SK-N-SH (cell line): ENCODE data around the gene WASF2. TPM values are rescaled to one million over a fixed set of nuclear protein-coding genes. Genes with fewer than 3 reads are reported as not detected.
"Not testable (repeated sequence)": the region's sequence is repeated elsewhere in the genome, so short reads cannot be mapped to it uniquely, and the experiment has no call there.

Experiments used
- CTCF ChIA-PET: fragments of 300-600, 350-600 bp; formaldehyde crosslinking; extraction: SDS; loops from one replicate; lab custom pipeline; 2021; lab: Yijun Ruan, JAX
- POLR2A ChIA-PET: fragments of 350-600 bp; sonication (Branson Sonifier 250); formaldehyde crosslinking; extraction: SDS; loops from one replicate; lab custom pipeline; 2020; ENCODE audit warnings: antibody characterized with exemption, inconsistent platforms; lab: Yijun Ruan, JAX
- DNase-seq: peaks from one replicate; pipeline ENCODE4 v3.0.0; 2012
- H2AFZ ChIP-seq: fragments of 200-600 bp; sonication (generic); 2 replicates; pipeline ENCODE4 v1.8.1; 2016; ENCODE audit warnings: antibody characterized with exemption, mild to moderate bottlenecking, low read depth
- H3F3A ChIP-seq: fragments of 200-600 bp; sonication (generic); replicated peaks from 2 replicates; pipeline ENCODE3; 2016; ENCODE audit warnings: antibody characterized with exemption, mild to moderate bottlenecking; ENCODE audit not compliant: insufficient read depth
- H3K27ac ChIP-seq, 2 experiments: fragments of 200-500 bp in 1 of 2; fragments of 200-600 bp in 1 of 2; sonication (Bioruptor generic) in 1 of 2; sonication (generic), shearing (Covaris generic) in 1 of 2; 2 replicates each; pipeline versions ENCODE4 v1.5.1 to v1.6.1; 2014 to 2016; ENCODE audit warnings: low read depth in 2 of 2, inconsistent platforms in 1 of 2, low read length in 1 of 2, mild to moderate bottlenecking in 1 of 2, mixed read lengths in 1 of 2
- H3K27me3 ChIP-seq: fragments of 200-600 bp; sonication (generic), shearing (Covaris generic); 2 replicates; pipeline ENCODE4 v1.6.1; 2016; ENCODE audit warnings: mixed run types; ENCODE audit not compliant: insufficient read depth
- H3K36me3 ChIP-seq, 2 experiments: fragments of 200-500 bp in 1 of 2; fragments of 200-600 bp in 1 of 2; sonication (Bioruptor generic) in 1 of 2; sonication (generic) in 1 of 2; replicated peaks in 1 of 2; 2 replicates each; pipeline versions ENCODE3 to v1.5.1; 2014 to 2016; ENCODE audit warnings: low read length in 1 of 2, mild to moderate bottlenecking in 1 of 2; ENCODE audit not compliant: insufficient read depth in 2 of 2, control insufficient read depth in 1 of 2
- H3K4me1 ChIP-seq, 2 experiments: fragments of 200-500 bp in 1 of 2; fragments of 200-600 bp in 1 of 2; sonication (Bioruptor generic) in 1 of 2; sonication (generic), shearing (Covaris generic) in 1 of 2; 2 replicates each; pipeline versions ENCODE4 v1.5.1 to v1.6.1; 2014 to 2016; ENCODE audit warnings: low read depth in 1 of 2, low read length in 1 of 2, mixed run types in 1 of 2; ENCODE audit not compliant: insufficient read depth in 2 of 2, control insufficient read depth in 1 of 2
- H3K4me2 ChIP-seq: fragments of 200-600 bp; sonication (generic), shearing (Covaris generic); 2 replicates; pipeline ENCODE4 v1.6.1; 2017; ENCODE audit warnings: mixed run types
- H3K4me3 ChIP-seq, 2 experiments: fragments of 200-500 bp in 1 of 2; fragments of 200-600 bp in 1 of 2; sonication (Bioruptor generic) in 1 of 2; sonication (generic), shearing (Covaris generic) in 1 of 2; 2 replicates each; pipeline versions ENCODE4 v1.5.1 to v1.8.1; 2014 to 2016; ENCODE audit warnings: low read depth in 2 of 2, inconsistent platforms in 1 of 2, low read length in 1 of 2, mild to moderate bottlenecking in 1 of 2, mixed read lengths in 1 of 2, moderate library complexity in 1 of 2
- H3K79me2 ChIP-seq: fragments of 200-600 bp; sonication (generic); 2 replicates; pipeline ENCODE4 v1.8.1; 2017; ENCODE audit warnings: mild to moderate bottlenecking; ENCODE audit not compliant: insufficient read depth
- H3K9ac ChIP-seq: fragments of 200-600 bp; sonication (generic); 2 replicates; pipeline ENCODE4 v1.6.1; 2017; ENCODE audit warnings: mixed run types
- H3K9me2 ChIP-seq: fragments of 200-600 bp; sonication (generic); 2 replicates; pipeline ENCODE4 v1.6.1; 2017; ENCODE audit warnings: mixed run types
- H3K9me3 ChIP-seq: fragments of 200-600 bp; sonication (generic); 2 replicates; pipeline ENCODE4 v1.6.1; 2017; ENCODE audit warnings: mixed run types, mild to moderate bottlenecking, moderate library complexity
- H4K20me1 ChIP-seq: fragments of 200-600 bp; sonication (generic); 2 replicates; pipeline ENCODE4 v1.6.1; 2017; ENCODE audit warnings: mild to moderate bottlenecking, mixed run types; ENCODE audit not compliant: insufficient read depth
- CTCF ChIP-seq: fragments of 200-600 bp; sonication (generic); IDR thresholded peaks from 2 replicates; pipeline ENCODE4 v1.6.1; 2017; ENCODE audit warnings: antibody characterized with exemption, mild to moderate bottlenecking, moderate library complexity
- NFIC ChIP-seq: IDR thresholded peaks from 2 replicates; pipeline ENCODE4 v1.4.0; 2012; ENCODE audit warnings: borderline replicate concordance
- TAF1 ChIP-seq: IDR thresholded peaks from 2 replicates; pipeline ENCODE4 v1.6.1; 2012; ENCODE audit warnings: low read depth, mild to moderate bottlenecking, low read length, moderate library complexity, borderline replicate concordance
- TCF12 ChIP-seq: IDR thresholded peaks from 2 replicates; pipeline ENCODE4 v1.4.0; 2012
- USF1 ChIP-seq: IDR thresholded peaks from 2 replicates; pipeline ENCODE4 v1.4.0; 2012; ENCODE audit warnings: low read depth, borderline replicate concordance
- USF2 ChIP-seq: fragments of 150-350 bp; IDR thresholded peaks from 2 replicates; pipeline ENCODE4 v1.6.1; 2017; ENCODE audit warnings: antibody characterized with exemption, low read length, low read depth, borderline replicate concordance
- ZBTB33 ChIP-seq: IDR thresholded peaks from 2 replicates; pipeline ENCODE4 v1.4.0; 2012; ENCODE audit warnings: low read depth, borderline replicate concordance
- WGBS: methylation state at CpG from one replicate; pipeline ENCODE4 v1.1.6; 2017; ENCODE audit warnings: low lambda C conversion rate; 5-methylcytosine and 5-hydroxymethylcytosine counted together
- polyA plus RNA-seq, 3 experiments: library from polyadenylated mRNA; depleted of rRNA; stranded (reverse); fragments of >200 nt; gene quantifications; 2 replicates each; pipeline ENCODE4 v1.2.3, GENCODE V29; 2012
- TF ChIP-seq, protein P1 (sequence below): IDR thresholded peaks from 2 replicates; pipeline ENCODE4 v1.6.1; 2012; ENCODE audit warnings: mild to moderate bottlenecking, low read depth, low read length, moderate library complexity

Gene WASF2
- polyA plus RNA-seq, 1 of the 3 experiments (the other 2 are of a cell fraction) = 27.1 TPM

GRCh38 chr1:27433706-27434105 lies 56.3 kb downstream of the WASF2 start:
- H3K79me2 ChIP-seq = peaks cover 98% of the 10 kb centered on the region
- H2AFZ ChIP-seq = no peak overlapping the region
- H3K27ac ChIP-seq = no peak overlapping the region
- peaks cover 70% of the 10 kb centered on the region for H4K20me1 ChIP-seq
- no peaks in the 10 kb centered on the region for H3K9me2 ChIP-seq
- TF ChIP-seq, protein P1, sequence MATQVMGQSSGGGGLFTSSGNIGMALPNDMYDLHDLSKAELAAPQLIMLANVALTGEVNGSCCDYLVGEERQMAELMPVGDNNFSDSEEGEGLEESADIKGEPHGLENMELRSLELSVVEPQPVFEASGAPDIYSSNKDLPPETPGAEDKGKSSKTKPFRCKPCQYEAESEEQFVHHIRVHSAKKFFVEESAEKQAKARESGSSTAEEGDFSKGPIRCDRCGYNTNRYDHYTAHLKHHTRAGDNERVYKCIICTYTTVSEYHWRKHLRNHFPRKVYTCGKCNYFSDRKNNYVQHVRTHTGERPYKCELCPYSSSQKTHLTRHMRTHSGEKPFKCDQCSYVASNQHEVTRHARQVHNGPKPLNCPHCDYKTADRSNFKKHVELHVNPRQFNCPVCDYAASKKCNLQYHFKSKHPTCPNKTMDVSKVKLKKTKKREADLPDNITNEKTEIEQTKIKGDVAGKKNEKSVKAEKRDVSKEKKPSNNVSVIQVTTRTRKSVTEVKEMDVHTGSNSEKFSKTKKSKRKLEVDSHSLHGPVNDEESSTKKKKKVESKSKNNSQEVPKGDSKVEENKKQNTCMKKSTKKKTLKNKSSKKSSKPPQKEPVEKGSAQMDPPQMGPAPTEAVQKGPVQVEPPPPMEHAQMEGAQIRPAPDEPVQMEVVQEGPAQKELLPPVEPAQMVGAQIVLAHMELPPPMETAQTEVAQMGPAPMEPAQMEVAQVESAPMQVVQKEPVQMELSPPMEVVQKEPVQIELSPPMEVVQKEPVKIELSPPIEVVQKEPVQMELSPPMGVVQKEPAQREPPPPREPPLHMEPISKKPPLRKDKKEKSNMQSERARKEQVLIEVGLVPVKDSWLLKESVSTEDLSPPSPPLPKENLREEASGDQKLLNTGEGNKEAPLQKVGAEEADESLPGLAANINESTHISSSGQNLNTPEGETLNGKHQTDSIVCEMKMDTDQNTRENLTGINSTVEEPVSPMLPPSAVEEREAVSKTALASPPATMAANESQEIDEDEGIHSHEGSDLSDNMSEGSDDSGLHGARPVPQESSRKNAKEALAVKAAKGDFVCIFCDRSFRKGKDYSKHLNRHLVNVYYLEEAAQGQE = no peak
- CTCF ChIA-PET = interaction anchor here (0.7 kb wide), 1 partner anchor 18 kb away, joined by 3 read pairs; no protein-coding TSS in a partner anchor
- H3K9ac ChIP-seq = no peak overlapping the region
- WGBS = 98% methylated on average over 3 of the region's 3 CpGs
- no peak for DNase-seq
- no peaks in the 10 kb centered on the region for H3K27me3 ChIP-seq
- H3K36me3 ChIP-seq = peaks cover 0 to 3% of the 10 kb centered on the region in 2 experiments
- peaks cover 6 to 23% of the 10 kb centered on the region in 2 experiments; a peak in 3 of 4 replicates for H3K4me1 ChIP-seq
- no peaks in the 10 kb centered on the region for H3K9me3 ChIP-seq
- no peak overlapping the region for H3K4me3 ChIP-seq
- H3K4me2 ChIP-seq = no peak overlapping the region
- H3F3A ChIP-seq = peaks cover 3% of the 10 kb centered on the region
- POLR2A ChIA-PET = no interaction called here

DNA sequence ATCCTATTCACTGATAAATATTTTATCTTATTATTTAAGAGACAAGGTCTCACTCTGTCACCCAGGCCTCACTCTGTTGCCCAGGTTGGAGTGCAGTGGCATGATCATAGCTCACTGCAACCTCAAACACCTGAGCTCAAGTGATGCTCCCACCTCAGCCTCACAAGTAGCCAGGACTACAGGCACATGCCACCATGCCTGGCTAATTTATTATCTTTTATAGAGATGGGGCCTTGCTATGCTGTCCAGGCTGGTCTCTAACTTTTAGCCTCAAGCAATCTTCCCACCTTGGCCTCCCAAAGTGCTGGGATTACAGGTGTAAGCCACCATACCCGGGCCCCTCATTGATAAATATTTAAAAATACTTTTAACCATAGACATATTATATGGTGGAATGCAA lies 57.2 kb downstream of the WASF2 start:
- Histone ChIP-seq H3K79me2 (peaks cover 88% of the 10 kb centered on the region), H3K4me1 (peaks cover 15 to 18% of the 10 kb centered on the region in 2 experiments; a peak in 3 of 4 replicates), H4K20me1 (peaks cover 60% of the 10 kb centered on the region)
- POLR2A ChIA-PET, H3K4me2 ChIP-seq, H3K9me2 ChIP-seq, DNase-seq, H3K9ac ChIP-seq, H3K4me3 ChIP-seq, H3K36me3 ChIP-seq, H3K27me3 ChIP-seq, H3K27ac ChIP-seq, H3F3A ChIP-seq, H3K9me3 ChIP-seq, H2AFZ ChIP-seq: not testable (repeated sequence)
- 100% methylated on average over 1 of the region's 1 CpG for WGBS
- CTCF ChIA-PET = interaction anchor here (1.0 kb wide), 1 partner anchor 38 kb away, joined by 3 read pairs; no protein-coding TSS in a partner anchor

DNA sequence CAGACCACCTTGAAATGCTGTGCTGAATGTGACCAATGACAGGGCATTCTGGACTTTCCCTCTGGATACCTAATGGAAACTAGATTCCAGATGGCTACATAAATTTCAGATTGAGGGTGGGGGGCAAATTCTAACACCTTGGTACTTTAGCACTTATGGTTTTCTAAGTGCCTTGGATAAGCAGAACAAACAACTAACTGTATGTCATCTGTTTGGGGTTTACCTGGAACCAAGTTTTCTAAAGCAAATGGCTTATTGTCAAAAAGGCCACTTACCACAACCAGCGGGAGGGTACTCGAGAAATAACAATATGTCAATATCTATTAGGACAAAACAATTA lies 58.4 kb downstream of the WASF2 start:
- Histone ChIP-seq H3K4me2 (no peak overlapping the region), H3K27me3 (no peaks in the 10 kb centered on the region), H3K4me1 (peaks cover 6 to 15% of the 10 kb centered on the region in 2 experiments; a peak in 3 of 4 replicates), H3K9ac (no peak overlapping the region), H3K27ac (no peak overlapping the region), H3K9me3 (no peaks in the 10 kb centered on the region), H3K79me2 (peaks cover 80% of the 10 kb centered on the region), H4K20me1 (peaks cover 51% of the 10 kb centered on the region), H2AFZ (no peak overlapping the region), H3K4me3 (no peak overlapping the region), H3K9me2 (no peaks in the 10 kb centered on the region), H3K36me3 (peaks cover 10 to 11% of the 10 kb centered on the region in 2 experiments), H3F3A (peaks cover 3% of the 10 kb centered on the region)
- ChIA-PET POLR2A (no interaction called here), CTCF (interaction anchor here (1.0 to 1.1 kb wide), 2 partner anchors 25 to 174 kb away, joined by 3 read pairs; no protein-coding TSS in a partner anchor)
- DNase-seq = no peak
- WGBS = 96% methylated on average over 2 of the region's 2 CpGs
- TF ChIP-seq NFIC = no peak
- no peak for TF ChIP-seq USF2
- no peak for TF ChIP-seq USF1
- no peak for TF ChIP-seq ZBTB33
- no peak for TF ChIP-seq TCF12
- TF ChIP-seq TAF1 = no peak
- no peak for TF ChIP-seq CTCF
